Fibroblast of skin of scalp (primary cell): ENCODE results near the gene IFNLR1. TPM values are rescaled to one million over a fixed set of nuclear protein-coding genes. Genes with fewer than 3 reads are reported as not detected.
A peak's percentile ranks its signal among the peaks of the same experiment; 100 is the strongest.
"Not testable (repeated sequence)": the region's sequence is repeated elsewhere in the genome, so short reads cannot be mapped to it uniquely, and the experiment has no call there.

Experiments
- DNase-seq: peaks from one replicate; pipeline ENCODE4 v3.0.0-alpha.2; 2013
- polyA plus RNA-seq, 2 experiments: library from polyadenylated mRNA; unstranded; fragments of 120-200 nt; gene quantifications; one replicate each; pipeline ENCODE4 v1.2.1, GENCODE V29; 2013; ENCODE audit not compliant: insufficient read length in 2 of 2

The IFNLR1 gene
- polyA plus RNA-seq (2013, experiment 1 of 2; ENCODE audit: insufficient read length) = not detected
- polyA plus RNA-seq (2013, experiment 2 of 2; ENCODE audit: insufficient read length) = 0.16 TPM

GRCh38 chr1:24186993-24187790 lies at the start of gene IFNLR1:
Gene IFNLR1 (minus strand): TSS chr1:24187289. CDS start chr1:24187248, 41 bp downstream.
- peak; percentile 18 for DNase-seq

- no peak for DNase-seq
These were observed 49.1 kb upstream of the IFNLR1 start for GRCh38 chr1:24235921-24236788.

- DNase-seq = peak; percentile 7
These were observed 46.9 kb upstream of the IFNLR1 start for GRCh38 chr1:24233684-24234600.

- DNase-seq = no peak
These were observed 44.6 kb upstream of the IFNLR1 start for GRCh38 chr1:24231701-24232100.

- DNase-seq = no peak
These were observed 41.2 kb upstream of the IFNLR1 start for GRCh38 chr1:24228311-24228710.

GRCh38 chr1:24226749-24227148 lies 39.7 kb upstream of the IFNLR1 start:
- DNase-seq = no peak

GRCh38 chr1:24224761-24225160 lies 37.7 kb upstream of the IFNLR1 start:
- no peak for DNase-seq

- DNase-seq = no peak
These were observed 37.0 kb upstream of the IFNLR1 start for GRCh38 chr1:24224086-24224485.

- DNase-seq = no peak
These were observed 35.7 kb upstream of the IFNLR1 start for GRCh38 chr1:24222793-24223192.

- no peak for DNase-seq
These were observed 35.0 kb upstream of the IFNLR1 start for GRCh38 chr1:24222008-24222605.

GRCh38 chr1:24221246-24221645 lies 34.2 kb upstream of the IFNLR1 start:
- DNase-seq = no peak

- DNase-seq = no peak
These were observed 29.4 kb upstream of the IFNLR1 start for GRCh38 chr1:24216276-24217074.

GRCh38 chr1:24215226-24215814 lies 28.2 kb upstream of the IFNLR1 start:
- DNase-seq = no peak

- no peak for DNase-seq
These were observed 25.3 kb upstream of the IFNLR1 start for GRCh38 chr1:24212376-24212775.

- no peak for DNase-seq
These were observed 23.1 kb upstream of the IFNLR1 start for GRCh38 chr1:24210195-24210627.

GRCh38 chr1:24209097-24209496 lies 22.0 kb upstream of the IFNLR1 start:
- no peak for DNase-seq

GRCh38 chr1:24207709-24208108 lies 20.6 kb upstream of the IFNLR1 start:
- no peak for DNase-seq

GRCh38 chr1:24207395-24207687 lies 20.3 kb upstream of the IFNLR1 start:
- DNase-seq = not testable (repeated sequence)

GRCh38 chr1:24206516-24207394 lies 19.7 kb upstream of the IFNLR1 start:
- no peak for DNase-seq

GRCh38 chr1:24206083-24206464 lies 19.0 kb upstream of the IFNLR1 start:
- DNase-seq = no peak
